ENCODE data around the gene SGIP1.

The SGIP1 gene

DNA sequence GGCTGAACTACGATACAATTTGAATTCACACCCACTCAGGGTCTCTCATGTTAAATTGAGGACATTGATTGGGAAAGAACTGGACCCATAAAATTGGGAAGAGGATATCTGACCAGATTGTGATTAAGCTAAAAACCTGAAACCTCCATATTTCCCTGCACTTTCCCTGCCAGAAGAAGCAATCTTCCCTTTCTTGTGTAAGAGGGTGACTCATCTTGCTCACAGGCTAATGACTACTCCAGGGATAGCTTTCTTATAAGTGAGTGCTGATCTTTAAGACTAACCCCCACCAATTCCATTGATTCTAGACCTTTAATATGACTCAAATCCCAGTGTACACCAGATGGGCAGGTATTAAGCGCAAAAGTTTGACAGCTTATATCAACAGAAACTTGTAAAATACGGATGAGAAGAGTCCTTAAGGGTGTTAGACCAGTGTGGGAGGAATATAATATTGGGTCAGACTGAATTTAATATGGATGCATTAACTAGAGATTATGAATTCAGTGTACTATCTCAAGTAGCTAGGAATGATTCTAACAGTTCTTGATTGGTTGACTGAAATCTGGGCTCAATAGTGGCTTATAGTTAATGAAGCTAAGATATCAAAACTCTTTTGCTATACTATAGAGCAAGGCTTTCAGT lies 12.1 kb upstream of the SGIP1 start:
- peak; percentile 43 for DNase-seq

DNA sequence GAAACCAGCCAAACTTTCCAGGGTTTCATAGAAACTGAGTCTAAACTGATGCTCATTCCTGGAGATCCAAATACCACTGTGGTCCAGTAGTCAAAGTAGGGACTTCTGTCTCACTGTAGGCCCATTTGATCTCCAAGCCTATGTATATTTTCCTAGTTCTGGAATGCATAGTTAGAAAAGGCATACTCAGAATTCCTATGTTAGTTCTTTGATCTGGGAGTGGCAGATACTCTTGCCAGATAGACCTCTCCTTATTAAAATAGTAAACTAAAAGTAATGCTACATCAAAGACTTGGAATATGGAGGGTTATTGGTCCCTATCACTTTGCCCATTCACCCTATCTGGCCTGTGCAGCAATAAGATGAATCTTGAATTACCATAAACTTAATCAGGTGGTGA lies 10.4 kb upstream of the SGIP1 start:
- no peak for DNase-seq

DNA sequence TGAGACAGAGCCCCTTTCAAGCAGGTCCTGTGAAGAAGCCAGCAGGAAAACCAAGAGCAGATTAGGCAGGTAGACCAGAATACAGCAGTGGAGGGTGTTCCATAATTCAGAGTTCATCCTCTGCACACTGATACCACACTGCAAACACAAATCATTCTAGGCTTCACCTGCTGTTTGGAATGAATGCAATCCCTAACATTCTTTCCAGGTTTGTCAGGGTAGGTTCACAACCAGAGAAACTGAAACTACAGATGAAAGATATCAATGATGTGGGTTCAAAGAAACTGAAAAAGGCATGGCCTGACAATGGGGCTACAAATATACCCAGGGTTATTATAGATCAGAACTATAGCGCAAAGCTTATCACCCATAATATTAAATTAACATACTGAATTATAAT lies 8.9 kb upstream of the SGIP1 start:
- no peak for DNase-seq

DNA sequence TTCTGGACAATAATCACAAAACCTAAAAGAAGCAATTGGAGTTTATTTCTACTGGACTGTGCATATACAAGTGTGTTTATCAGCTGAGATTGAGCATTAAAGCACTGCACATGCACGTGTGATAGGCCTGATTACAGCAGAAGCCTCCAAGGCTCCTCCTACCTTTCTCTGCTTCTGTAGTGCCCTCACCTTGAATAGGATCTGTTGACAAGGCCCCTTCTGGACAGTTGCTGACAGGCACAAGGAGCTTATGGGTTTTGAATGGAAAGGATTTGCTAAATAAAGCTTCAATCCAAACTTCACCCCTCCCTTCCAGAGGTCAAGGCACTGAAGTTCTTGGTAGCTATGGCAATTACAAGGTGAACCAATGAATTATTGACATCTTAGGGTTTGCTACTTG lies 7.9 kb upstream of the SGIP1 start:
- DNase-seq, result peak; percentile 38

DNA sequence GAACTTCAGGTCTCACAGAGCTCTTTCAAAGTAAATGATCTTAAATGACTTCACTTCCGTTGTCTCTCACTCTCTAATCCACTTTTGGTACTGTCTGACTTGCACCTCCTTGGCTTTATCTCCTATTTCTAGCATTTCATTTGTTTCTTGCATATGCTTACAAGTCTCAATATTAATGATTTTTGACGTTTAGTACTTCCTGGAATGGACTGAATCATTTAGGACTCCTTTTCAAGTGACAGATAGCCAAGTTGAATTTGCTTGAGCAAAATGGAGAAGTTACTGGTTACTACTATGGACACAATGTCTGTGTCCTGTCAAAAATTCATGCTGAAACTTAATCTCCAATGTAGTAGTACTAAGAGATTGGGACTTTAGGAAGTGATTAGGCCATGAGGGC lies 7.0 kb upstream of the SGIP1 start:
- DNase-seq, result no peak

DNA sequence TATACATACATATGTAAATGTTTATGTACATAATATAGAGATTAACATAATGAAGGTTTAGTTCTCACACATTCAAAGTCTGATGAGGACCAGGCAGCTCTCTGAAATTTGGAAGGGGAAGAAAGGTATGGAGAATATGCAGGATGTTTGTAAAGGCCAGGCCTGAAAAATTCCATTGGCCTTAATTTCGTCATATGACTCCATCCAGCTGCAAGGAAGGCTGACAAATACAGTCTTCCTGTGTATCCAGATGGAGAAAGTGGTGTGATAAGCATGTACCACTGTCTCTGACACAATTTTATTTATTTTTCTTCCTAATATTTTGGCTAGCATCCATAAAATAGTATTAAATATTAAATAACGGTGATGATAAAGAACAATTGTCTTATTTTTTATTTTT lies 6.3 kb upstream of the SGIP1 start:
- DNase-seq, result no peak

DNA sequence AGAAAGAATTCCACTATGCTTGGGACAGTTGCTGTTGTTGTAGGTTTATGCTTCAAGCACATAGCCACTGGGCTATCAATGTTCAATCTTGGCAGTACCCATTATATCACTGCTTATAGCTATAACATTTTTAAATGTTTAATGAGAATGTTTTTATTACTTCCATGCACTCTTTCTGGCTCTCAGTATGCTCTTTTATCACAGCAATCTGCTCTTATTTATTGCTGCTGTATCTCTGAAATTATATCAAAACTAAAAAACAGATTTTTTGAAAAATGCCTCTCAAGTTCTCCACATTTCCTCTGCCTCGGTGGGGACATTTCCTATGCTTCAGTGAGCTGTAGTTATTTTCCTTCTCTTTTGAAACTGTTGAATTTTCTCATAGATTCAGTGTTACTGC lies 5.4 kb upstream of the SGIP1 start:
- DNase-seq, result no peak

DNA sequence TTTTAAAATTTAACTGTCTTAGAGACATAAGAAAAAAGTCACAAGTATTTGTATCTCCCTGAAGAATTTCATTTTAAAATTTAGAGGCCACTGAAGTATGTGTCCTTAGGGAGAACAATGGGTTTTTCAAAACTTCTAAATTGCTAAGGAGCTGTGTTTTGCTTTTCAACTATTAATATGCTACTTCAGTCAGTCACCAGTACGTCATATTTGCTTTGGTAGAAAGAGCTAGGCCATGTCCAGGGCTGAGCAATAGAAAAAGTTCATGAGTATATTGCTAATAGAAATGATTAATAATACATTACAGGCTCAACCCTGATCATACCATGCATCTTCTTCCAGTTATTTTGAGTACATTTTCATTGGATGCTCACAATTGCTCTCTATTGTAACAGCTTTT lies 1.7 kb upstream of the SGIP1 start:
- DNase-seq, result no peak

- peak; percentile 80 for DNase-seq
Measured at GRCh38 chr1:66532798-66533783, 862 bp upstream of the SGIP1 start.

DNA sequence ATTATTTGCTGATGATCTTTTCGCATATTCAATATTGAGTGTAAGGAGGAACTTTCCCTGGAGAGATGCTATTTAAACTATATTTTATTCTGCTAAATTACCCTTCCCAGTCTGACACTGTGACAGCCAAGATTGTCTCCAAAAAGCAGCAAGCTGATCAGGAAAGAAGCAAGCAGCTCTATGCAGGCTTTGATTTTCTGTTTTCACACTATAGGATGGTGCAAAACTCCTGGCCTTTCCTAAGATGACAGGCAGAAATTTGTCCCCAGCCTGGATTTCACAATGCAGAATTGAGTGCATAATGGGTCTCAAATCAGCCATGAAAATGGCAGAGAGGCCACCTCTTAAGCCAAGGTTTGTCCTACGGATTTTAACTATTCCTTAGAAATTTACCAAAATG lies 1.1 kb downstream of the SGIP1 start:
- DNase-seq, result no peak

DNA sequence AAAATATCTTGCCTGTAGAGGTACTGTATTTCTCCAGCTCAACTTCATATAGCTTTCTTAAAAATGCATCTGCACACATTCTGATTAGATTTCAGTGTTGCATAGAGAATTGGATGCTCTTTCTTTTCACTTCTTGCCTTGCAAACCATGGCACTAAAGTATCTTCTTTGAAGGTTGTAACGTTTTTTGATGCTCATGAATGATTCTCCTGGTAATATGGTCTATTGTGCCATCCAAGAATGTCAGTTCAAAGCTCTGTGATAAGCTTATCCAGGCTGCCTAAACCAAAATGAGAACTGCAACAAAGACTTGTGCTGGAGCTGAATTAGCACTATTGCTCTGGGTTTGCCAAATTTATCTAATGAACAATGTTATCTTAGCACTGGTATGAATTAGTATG lies 1.9 kb downstream of the SGIP1 start:
- DNase-seq, result no peak

GRCh38 chr1:66537718-66538117 lies 3.8 kb downstream of the SGIP1 start:
- DNase-seq, result no peak

DNA sequence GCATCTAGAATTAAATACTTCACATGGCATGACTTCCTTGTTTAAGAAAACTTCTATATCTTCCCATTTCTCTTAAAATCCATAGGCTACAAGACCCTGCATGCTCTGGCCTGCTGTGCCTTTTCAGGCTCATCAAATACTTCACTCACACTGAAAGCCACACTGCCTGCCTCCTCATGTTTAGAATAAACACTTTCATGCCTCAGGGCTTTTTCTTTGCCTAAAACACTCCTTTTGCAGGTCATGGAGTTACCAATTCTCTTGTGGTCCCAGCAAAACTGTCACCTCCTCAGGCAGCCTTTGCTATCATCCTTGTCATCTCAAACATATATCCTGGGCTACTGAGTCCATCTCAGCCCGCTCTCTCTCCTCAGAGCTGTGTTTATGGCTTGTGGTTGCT lies 5.5 kb downstream of the SGIP1 start:
- no peak for DNase-seq

GRCh38 chr1:66540434-66541032 lies 6.6 kb downstream of the SGIP1 start:
- no peak for DNase-seq

DNA sequence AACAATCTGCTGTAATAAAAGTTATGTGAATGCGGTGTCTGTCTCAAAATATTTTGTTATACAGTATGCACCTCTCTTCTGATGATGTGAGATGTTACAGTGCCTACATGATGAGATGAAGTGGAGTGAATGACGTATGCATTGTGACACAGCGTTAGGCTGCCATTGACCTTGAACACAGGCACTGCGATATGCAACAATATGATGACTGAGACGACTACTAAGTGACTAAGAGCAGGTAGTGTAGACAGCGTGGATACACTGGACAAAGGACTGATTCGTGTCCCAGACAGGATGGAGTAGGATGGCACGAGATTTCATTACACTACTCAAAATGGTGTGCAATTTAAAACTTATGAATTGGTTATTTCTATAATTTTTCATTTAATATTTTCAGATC lies 8.4 kb downstream of the SGIP1 start:
- peak; percentile 94 for DNase-seq

DNA sequence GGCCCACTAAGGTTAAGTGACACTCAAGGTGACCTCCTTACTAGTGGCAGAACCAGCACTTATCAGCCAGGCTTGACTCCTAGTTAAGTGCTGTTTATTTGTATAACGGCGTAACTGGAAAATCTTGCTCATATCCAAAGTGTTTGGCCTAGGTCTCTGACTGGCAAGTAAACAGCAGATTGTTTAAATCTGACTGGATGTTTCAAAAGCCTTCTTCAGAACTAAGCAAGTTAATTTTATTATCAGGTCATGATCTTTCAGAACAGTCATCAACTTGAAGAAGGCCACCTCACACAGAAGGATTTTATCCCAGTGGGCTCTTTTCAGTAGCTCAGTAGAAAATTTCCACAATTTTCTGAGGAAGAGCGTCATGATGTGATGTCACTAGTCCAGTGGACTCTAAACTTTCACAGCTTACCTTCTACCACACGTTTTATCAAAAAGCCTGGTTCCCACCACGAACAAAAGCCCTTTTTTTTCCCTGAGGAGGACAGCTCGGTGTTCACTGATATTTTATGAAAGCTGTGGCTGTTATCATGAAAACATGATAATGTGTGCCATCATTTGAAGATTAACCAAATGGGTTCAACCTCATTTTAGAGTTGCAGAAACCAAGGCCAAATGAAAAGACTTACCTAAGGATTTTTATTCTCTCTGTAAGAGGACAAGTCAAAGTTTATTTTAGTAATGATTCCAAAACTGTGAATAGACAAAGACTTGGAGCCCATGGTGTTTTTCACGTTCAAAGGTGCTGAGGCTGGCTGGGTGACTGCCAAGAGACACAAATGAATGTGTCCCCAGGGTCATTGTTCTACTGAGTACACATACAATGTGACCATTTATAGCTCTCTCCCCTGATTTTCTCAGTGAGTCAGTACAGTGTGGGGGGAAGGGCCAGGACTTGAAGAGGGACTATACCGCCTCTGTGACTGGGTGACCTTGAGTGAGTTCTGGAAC lies 9.1 kb downstream of the SGIP1 start:
- peak; percentile 100 for DNase-seq

DNA sequence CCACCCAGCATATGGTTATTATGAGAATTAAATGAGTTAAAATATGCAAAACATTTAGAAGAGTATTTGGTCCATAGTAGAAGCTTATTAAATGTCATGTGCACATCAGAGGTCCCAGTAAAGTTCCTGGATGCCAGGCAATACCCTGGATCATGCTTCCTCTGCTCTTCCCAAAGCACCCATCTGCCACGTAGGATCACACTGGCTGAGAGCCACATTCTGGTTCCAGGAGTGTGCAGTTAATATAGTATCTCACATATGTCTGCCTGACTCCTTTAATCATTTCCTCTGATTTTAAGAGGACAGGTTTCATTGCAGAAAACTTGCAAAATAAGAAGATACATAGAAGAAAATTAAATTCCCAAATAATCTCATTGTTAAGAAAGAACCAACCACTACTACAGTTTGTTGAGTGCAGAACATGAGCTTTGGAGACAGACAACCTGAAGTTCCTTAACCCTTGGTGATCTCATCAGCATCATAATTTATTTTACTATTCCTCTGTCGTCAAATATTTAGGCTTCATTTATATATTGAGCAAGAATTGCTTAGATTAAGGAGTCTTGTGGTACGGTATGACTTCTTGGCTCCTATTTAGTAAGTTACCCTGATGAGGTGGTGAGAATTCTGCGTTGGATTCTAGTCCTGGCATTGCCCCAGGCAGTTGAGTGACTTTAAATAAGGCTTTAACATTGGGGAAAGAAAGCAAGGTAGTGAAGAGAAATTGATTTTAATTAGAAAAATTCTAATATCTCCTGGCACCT lies 12.3 kb downstream of the SGIP1 start:
- no peak for DNase-seq

- DNase-seq, result no peak
Measured at GRCh38 chr1:66549017-66549416, 15.1 kb downstream of the SGIP1 start.

GRCh38 chr1:66550243-66550642 lies 16.3 kb downstream of the SGIP1 start:
- DNase-seq, result no peak

GRCh38 chr1:66552287-66552686 lies 18.3 kb downstream of the SGIP1 start:
- DNase-seq, result no peak

DNA sequence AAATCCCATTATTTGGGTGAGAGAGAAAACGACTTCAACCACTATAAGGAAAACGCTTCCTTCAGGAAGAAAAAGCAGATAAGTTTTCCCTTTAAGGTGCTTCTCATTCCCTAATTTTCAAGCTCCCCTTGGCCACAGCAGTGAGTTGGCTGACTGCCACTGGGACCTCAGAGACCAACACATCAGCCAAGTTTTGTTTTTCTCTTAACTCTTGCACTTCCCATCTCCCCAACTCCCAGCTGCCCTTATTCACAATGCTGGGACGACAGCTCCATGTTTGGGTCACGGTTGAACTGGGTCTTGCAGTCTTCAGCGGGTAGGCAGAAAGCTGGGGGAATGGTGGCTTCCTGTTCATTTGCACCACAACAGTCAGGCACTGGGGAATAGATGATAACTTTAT lies 18.9 kb downstream of the SGIP1 start:
- DNase-seq, result no peak

- no peak for DNase-seq
Measured at GRCh38 chr1:66553846-66554245, 19.9 kb downstream of the SGIP1 start.
